Activated T-cell treated with anti-CD3 and anti-CD28 coated beads for 24 hours (primary cell): ENCODE results near the gene PMM2.
"Not testable (repeated sequence)": the region's sequence is repeated elsewhere in the genome, so short reads cannot be mapped to it uniquely, and the experiment has no call there.

Source experiments
- DNase-seq: peaks from one replicate; pipeline ENCODE4 v3.0.0-alpha.2; 2020; ENCODE audit warnings: low read depth

Gene PMM2

GRCh38 chr16:8818504-8819270 is 21.0 kb downstream of the PMM2 start:
- no peak for DNase-seq

- DNase-seq = no peak
These were observed 21.9 kb downstream of the PMM2 start for GRCh38 chr16:8819411-8820034.

- DNase-seq = no peak
These were observed 24.8 kb downstream of the PMM2 start for GRCh38 chr16:8822403-8822802.

GRCh38 chr16:8826278-8826879 is 28.7 kb downstream of the PMM2 start:
- no peak for DNase-seq

- no peak for DNase-seq
These were observed 31.0 kb downstream of the PMM2 start for GRCh38 chr16:8828541-8829165.

- no peak for DNase-seq
These were observed 33.8 kb downstream of the PMM2 start for GRCh38 chr16:8831450-8831849.

- no peak for DNase-seq
These were observed 34.5 kb downstream of the PMM2 start for GRCh38 chr16:8831871-8832716.

- no peak for DNase-seq
These were observed 35.1 kb downstream of the PMM2 start for GRCh38 chr16:8832717-8833105.

- not testable (repeated sequence) for DNase-seq
These were observed 39.2 kb downstream of the PMM2 start for GRCh38 chr16:8836797-8837196.

- DNase-seq = not testable (repeated sequence)
These were observed 40.0 kb downstream of the PMM2 start for GRCh38 chr16:8837594-8837993.

GRCh38 chr16:8842016-8842415 is 44.4 kb downstream of the PMM2 start:
- not testable (repeated sequence) for DNase-seq

GRCh38 chr16:8843296-8843695 is 45.7 kb downstream of the PMM2 start:
- DNase-seq = not testable (repeated sequence)

- no peak for DNase-seq
These were observed 48.2 kb downstream of the PMM2 start for GRCh38 chr16:8845699-8846298.

GRCh38 chr16:8846401-8846932 is 48.8 kb downstream of the PMM2 start:
- DNase-seq = no peak

- DNase-seq = no peak
These were observed 49.5 kb downstream of the PMM2 start for GRCh38 chr16:8847145-8847544.

- no peak for DNase-seq
These were observed 50.0 kb downstream of the PMM2 start for GRCh38 chr16:8847623-8848022.

- DNase-seq = no peak
These were observed 50.7 kb downstream of the PMM2 start for GRCh38 chr16:8848231-8848938.

GRCh38 chr16:8848939-8849391 is 51.3 kb downstream of the PMM2 start:
- no peak for DNase-seq

- DNase-seq = no peak
These were observed 51.9 kb downstream of the PMM2 start for GRCh38 chr16:8849411-8850011.

GRCh38 chr16:8850279-8850885 is 52.7 kb downstream of the PMM2 start:
- no peak for DNase-seq
